Endothelial cell of umbilical vein (primary cell): ENCODE results near the gene STX8. TPM values are rescaled to one million over a fixed set of nuclear protein-coding genes. Genes with fewer than 3 reads are reported as not detected.

Experiments used
- BruUV-seq: library from RNA; stranded (reverse); fragments of 400-500 nt; replicated peaks from 2 replicates; lab custom pipeline; 2021; lab: Mats Ljungman, UMichigan
- CTCF ChIA-PET: fragments of 300-600, 350-600 bp; sonication (Branson Sonifier 250); formaldehyde crosslinking; loops from one replicate; lab custom pipeline; 2021; ENCODE audit warnings: antibody characterized with exemption, inconsistent platforms; lab: Charles Lee
- POLR2A ChIA-PET: fragments of 300-600, 350-600 bp; sonication (Branson Sonifier 250); formaldehyde crosslinking; loops from one replicate; lab custom pipeline; 2021; ENCODE audit warnings: antibody characterized with exemption, inconsistent platforms; lab: Charles Lee
- DNase-seq: peaks from one replicate; pipeline ENCODE4 v3.0.0-alpha.2; 2011; ENCODE audit warnings: low read depth, low spot score
- FAIRE-seq: peaks from 2 replicates; lab custom pipeline; 2011; peaks lifted over from hg19 to GRCh38; lab: Jason Lieb, UNC
- H2AFZ ChIP-seq: 2 replicates; pipeline ENCODE4 v1.6.0; 2012; ENCODE audit warnings: low read depth, low read length, control low read depth, inconsistent platforms
- H3K27ac ChIP-seq: 2 replicates; pipeline ENCODE4 v1.5.1; 2011; ENCODE audit warnings: low read depth, mild to moderate bottlenecking, control low read depth, low read length, moderate library complexity; ENCODE audit not compliant: insufficient read depth
- H3K27me3 ChIP-seq, 2 experiments: 2 replicates each; pipeline versions ENCODE4 v1.6.0 to v1.6.1; 2011; ENCODE audit warnings: low read length in 2 of 2, mixed read lengths in 1 of 2; ENCODE audit not compliant: control insufficient read depth in 2 of 2, insufficient read depth in 2 of 2
- H3K36me3 ChIP-seq, 2 experiments: 2 replicates in 1 of 2; 3 replicates in 1 of 2; pipeline ENCODE4 v1.5.1; 2011; ENCODE audit warnings: low read length in 2 of 2, mild to moderate bottlenecking in 1 of 2, moderate library complexity in 1 of 2; ENCODE audit not compliant: control insufficient read depth in 2 of 2, insufficient read depth in 2 of 2; ENCODE audit errors: extremely low read depth in 1 of 2
- H3K4me1 ChIP-seq: 3 replicates; pipeline ENCODE4 v1.5.1; 2011; ENCODE audit warnings: mild to moderate bottlenecking, low read length; ENCODE audit not compliant: control insufficient read depth, insufficient read depth; ENCODE audit errors: extremely low read depth
- H3K4me2 ChIP-seq: 2 replicates; pipeline ENCODE4 v1.6.1; 2011; ENCODE audit warnings: low read length, control low read depth, mixed read lengths; ENCODE audit not compliant: insufficient read depth
- H3K4me3 ChIP-seq, 3 experiments: fragments of 200-600 bp in 1 of 3; sonication (generic), shearing (Covaris generic) in 1 of 3; replicated peaks in 1 of 3; 2 replicates each; pipeline ENCODE4 v1.5.1; 2011 to 2016; ENCODE audit warnings: control low read depth in 3 of 3, low read length in 3 of 3, mild to moderate bottlenecking in 2 of 3, inconsistent platforms in 1 of 3, low read depth in 1 of 3, moderate library complexity in 1 of 3; ENCODE audit not compliant: insufficient read depth in 1 of 3
- H3K79me2 ChIP-seq: 2 replicates; pipeline ENCODE4 v1.6.0; 2012; ENCODE audit warnings: low read length, inconsistent platforms; ENCODE audit not compliant: control insufficient read depth, insufficient read depth
- H3K9ac ChIP-seq: replicated peaks from 2 replicates; pipeline ENCODE3; 2011; ENCODE audit warnings: low read length, control low read depth; ENCODE audit not compliant: insufficient read depth; ENCODE audit errors: extremely low read depth
- H3K9me1 ChIP-seq: replicated peaks from 3 replicates; pipeline ENCODE4 v1.6.0; 2011; ENCODE audit warnings: mild to moderate bottlenecking, low read length; ENCODE audit not compliant: control insufficient read depth, insufficient read depth; ENCODE audit errors: extremely low read depth
- H3K9me3 ChIP-seq: replicated peaks from 2 replicates; pipeline ENCODE4 v1.5.1; 2012; ENCODE audit warnings: low read length, inconsistent platforms; ENCODE audit not compliant: control insufficient read depth, insufficient read depth
- H4K20me1 ChIP-seq: replicated peaks from 2 replicates; pipeline ENCODE3; 2011; ENCODE audit warnings: mild to moderate bottlenecking, low read length; ENCODE audit not compliant: control insufficient read depth, insufficient read depth; ENCODE audit errors: extremely low read depth
- CTCF ChIP-seq, 2 donors: IDR thresholded peaks; 1 replicate in 1 of 2; 2 replicates in 1 of 2; pipeline ENCODE4 v1.5.1; 2011; ENCODE audit warnings: low read length in 2 of 2, mild to moderate bottlenecking in 2 of 2, moderate library complexity in 2 of 2, control low read depth in 1 of 2, inconsistent platforms in 1 of 2, low read depth in 1 of 2; ENCODE audit not compliant: insufficient read depth in 1 of 2; ENCODE audit errors: extremely low read depth in 1 of 2
- EZH2 ChIP-seq: IDR thresholded peaks from 2 replicates; pipeline ENCODE4 v1.6.1; 2012; ENCODE audit warnings: borderline replicate concordance, low read depth, mild to moderate bottlenecking, moderate library complexity, low read length, inconsistent platforms; ENCODE audit not compliant: severe bottlenecking
- FOS ChIP-seq: IDR thresholded peaks from 2 replicates; pipeline ENCODE4 v1.6.1; 2011; ENCODE audit warnings: mild to moderate bottlenecking, low read length, moderate library complexity, borderline replicate concordance; ENCODE audit not compliant: insufficient read depth
- GATA2 ChIP-seq: IDR thresholded peaks from 2 replicates; pipeline ENCODE4 v1.7.0; 2011; ENCODE audit warnings: low read depth, mild to moderate bottlenecking, moderate library complexity, mixed read lengths, low read length; ENCODE audit not compliant: insufficient read length, insufficient read depth
- JUN ChIP-seq: IDR thresholded peaks from 2 replicates; pipeline ENCODE4 v1.6.1; 2011; ENCODE audit warnings: borderline replicate concordance, low read depth; ENCODE audit not compliant: insufficient read length, insufficient read depth
- MAX ChIP-seq: IDR thresholded peaks from 2 replicates; pipeline ENCODE4 v1.6.1; 2011; ENCODE audit not compliant: insufficient read depth, insufficient read length
- MYC ChIP-seq: IDR thresholded peaks from one replicate; pipeline ENCODE4 v1.6.1; 2011; ENCODE audit warnings: mild to moderate bottlenecking, low read depth, low read length
- POLR2A ChIP-seq: IDR thresholded peaks from 2 replicates; pipeline ENCODE4 v1.6.1; 2012; ENCODE audit warnings: low read depth, mild to moderate bottlenecking, control low read depth, low read length
- POLR2AphosphoS5 ChIP-seq: IDR thresholded peaks from 2 replicates; pipeline ENCODE4 v1.6.1; 2012; ENCODE audit warnings: low read depth, mild to moderate bottlenecking, control low read depth, low read length, moderate library complexity; ENCODE audit not compliant: insufficient read depth
- dilution Hi-C: fragments of 300-500 bp; cut with MboI; formaldehyde crosslinking; loops from one replicate; pipeline ENCODE4 v1.15.0; 2019; ENCODE audit warnings: low sequenced_read_pairs; ENCODE audit not compliant: extremely low pct_ligation_motif_present
- intact Hi-C: fragments of 100-400 bp; cut with micrococcal nuclease; formaldehyde crosslinking; loops from one replicate; pipeline ENCODE4 v1.10.0; 2022
- polyA plus RNA-seq, 4 experiments: library from polyadenylated mRNA; depleted of rRNA in 3 of 4; stranded (reverse) in 3 of 4; unstranded in 1 of 4; fragments of >200 nt; gene quantifications; 2 replicates each; pipeline versions ENCODE4 v1.2.1 to v1.2.3, GENCODE V29; 2011 to 2012; ENCODE audit warnings: missing spikeins in 1 of 4
- total RNA-seq: library from RNA; stranded (reverse); gene quantifications from 2 replicates; pipeline ENCODE4 v1.2.3, GENCODE V29; 2021

STX8 gene
- total and polyA plus RNA-seq, 2 donors (not counting 3 experiments of a cell fraction or from before 2014, with no cell fraction given) = 25.9 to 67.3 TPM

- dilution Hi-C loops = no loop called here
- no TSS peak for BruUV-seq
- H3K9me1 ChIP-seq = no peaks in the 10 kb centered on the region
- POLR2A ChIA-PET = no interaction called here
- H3K4me3 ChIP-seq = no peak overlapping the region
- intact Hi-C loops = no loop called here
- no peaks in the 10 kb centered on the region for H3K36me3 ChIP-seq
- H3K9me3 ChIP-seq = no peaks in the 10 kb centered on the region
- no peak overlapping the region for H3K27ac ChIP-seq
- no peak overlapping the region for H3K4me2 ChIP-seq
- FAIRE-seq (no peak), DNase-seq (no peak)
- no peaks in the 10 kb centered on the region for H3K79me2 ChIP-seq
- TF ChIP-seq JUN (no peak), MAX (no peak), POLR2A (no peak), FOS (no peak), MYC (no peak), EZH2 (no peak), CTCF (IDR thresholded peaks at IDR 0.05; ENCODE audit: extremely low read depth in 1 of 2, insufficient read depth in 1 of 2, low read depth in 1 of 2, low read length in 2 of 2) (no peak), GATA2 (no peak), POLR2AphosphoS5 (no peak)
- CTCF ChIA-PET = no interaction called here
- H2AFZ ChIP-seq = no peak overlapping the region
- H3K9ac ChIP-seq = no peak overlapping the region
- no peaks in the 10 kb centered on the region for H4K20me1 ChIP-seq
- H3K27me3 ChIP-seq = no peaks in the 10 kb centered on the region
- H3K4me1 ChIP-seq = no peaks in the 10 kb centered on the region
Measured at GRCh38 chr17:9270921-9271320, 304.7 kb downstream of the STX8 start.
